Kidney (tissue), 14 donors: ENCODE results near the gene SLC9A8. TPM values are rescaled to one million over a fixed set of nuclear protein-coding genes. Genes with fewer than 3 reads are reported as not detected.

ENCODE experiments used
- DNase-seq, 5 donors: peaks; one replicate each; pipeline ENCODE4 v3.0.0-alpha.2; 2013 to 2020
- FAIRE-seq: peaks from 2 replicates; lab custom pipeline; 2012; peaks lifted over from hg19 to GRCh38; lab: Jason Lieb, UNC
- H3K27ac ChIP-seq, 2 donors: one replicate each; pipeline ENCODE4 v1.7.0; 2013; ENCODE audit warnings: low read depth in 2 of 2, low read length in 2 of 2, inconsistent platforms in 1 of 2
- H3K27me3 ChIP-seq: one replicate; pipeline ENCODE4 v1.7.1; 2013; ENCODE audit warnings: low read length, inconsistent platforms; ENCODE audit not compliant: control insufficient read depth, insufficient read depth
- H3K36me3 ChIP-seq, 3 donors: one replicate each; pipeline versions ENCODE4 v1.7.0 to v1.7.1; 2013; ENCODE audit warnings: low read length in 3 of 3, control low read depth in 1 of 3, inconsistent platforms in 1 of 3; ENCODE audit not compliant: insufficient read depth in 3 of 3, control insufficient read depth in 2 of 3
- H3K4me1 ChIP-seq, 3 donors: one replicate each; pipeline versions ENCODE4 v1.7.0 to v1.7.1; 2013; ENCODE audit warnings: low read length in 3 of 3, inconsistent platforms in 1 of 3, low read depth in 1 of 3; ENCODE audit not compliant: control insufficient read depth in 2 of 3, insufficient read depth in 2 of 3
- H3K4me3 ChIP-seq, 3 donors: one replicate each; pipeline versions ENCODE4 v1.7.0 to v1.8.1; 2013; ENCODE audit warnings: low read length in 3 of 3, control low read depth in 1 of 3, inconsistent platforms in 1 of 3
- H3K9ac ChIP-seq, 3 donors: one replicate each; pipeline versions ENCODE4 v1.7.0 to v1.7.1; 2013; ENCODE audit warnings: low read length in 3 of 3, control low read depth in 1 of 3, inconsistent platforms in 1 of 3
- H3K9me3 ChIP-seq, 3 donors: one replicate each; pipeline versions ENCODE4 v1.7.0 to v1.7.1; 2013; ENCODE audit warnings: low read length in 3 of 3, control low read depth in 1 of 3, inconsistent platforms in 1 of 3; ENCODE audit not compliant: control insufficient read depth in 2 of 3, insufficient read depth in 1 of 3
- intact Hi-C: fragments of 100-400 bp; cut with DNase I; formaldehyde crosslinking; loops from one replicate; pipeline ENCODE4 v1.11.1; 2022
- polyA plus RNA-seq: library from polyadenylated mRNA; stranded (reverse); fragments of 350-450 nt; fragmentation: Illumina TruSeq; extraction: RNeasy Lipid Tissue Mini Kit (QIAGEN cat#74804); gene quantifications from one replicate; pipeline ENCODE4 v1.2.3, GENCODE V29; 2014; ENCODE audit warnings: low read depth, low replicate concordance; ENCODE audit not compliant: insufficient read depth
- total RNA-seq: library from RNA; stranded (reverse); fragmentation: NEBNext Ultra II Directional; extraction: Animal tissue kit (Norgen Biotek cat#: 25700); gene quantifications from one replicate; pipeline ENCODE4 v1.2.1, GENCODE V29; 2021
- TF ChIP-seq, protein P1 (sequence below): IDR thresholded peaks from 3 replicates; pipeline ENCODE4 v1.5.1; 2012; ENCODE audit warnings: mild to moderate bottlenecking, moderate library complexity, borderline replicate concordance; ENCODE audit not compliant: insufficient read depth; ENCODE audit errors: extremely low read depth
- donor health status: control.
- donor health status: control.
- donor health status: control.
- donor health status: control.
- donor health status: control.
- donor health status: DM: yes; HTN: yes; CAD: no.
- donor health status: Normal renal cell carcinoma (clear cell type).

SLC9A8 gene
- total and polyA plus RNA-seq, 2 donors from 2014 or later = 4.5 to 22.4 TPM

DNA sequence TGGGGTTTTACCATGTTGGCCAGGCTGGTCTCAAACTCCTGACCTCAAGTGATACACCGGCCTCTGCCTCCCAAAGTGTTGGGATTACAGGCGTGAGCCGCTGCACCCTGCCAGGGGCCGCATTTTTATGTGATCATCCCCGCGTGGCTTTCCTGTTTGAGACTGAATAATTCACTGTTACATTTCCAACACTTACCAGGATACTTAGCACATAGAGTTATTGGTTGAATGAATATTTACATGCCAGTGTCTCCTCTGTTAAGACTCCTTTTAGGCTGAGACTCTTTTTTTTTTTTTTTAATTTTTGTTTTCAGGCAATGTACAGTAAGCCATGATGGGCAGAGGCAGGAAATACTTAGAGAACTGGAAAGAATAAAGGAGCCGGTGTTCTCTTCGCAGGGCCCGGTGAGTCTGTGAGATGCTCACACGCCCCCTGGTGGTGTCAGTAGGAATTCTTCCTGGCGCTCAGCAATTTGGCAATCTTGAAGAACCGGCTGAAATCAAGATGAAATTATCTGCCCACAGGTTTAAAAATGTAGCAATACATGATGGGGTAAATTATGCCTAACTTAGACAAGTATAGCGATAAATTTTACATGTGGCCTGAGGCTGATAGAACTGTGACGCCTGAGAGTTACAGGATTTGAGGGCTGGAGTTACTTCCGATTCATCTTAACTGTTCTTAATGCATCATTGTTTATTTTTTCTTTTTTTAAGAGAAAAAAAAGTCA is 115.9 kb downstream of the SLC9A8 start:
- H3K4me3 ChIP-seq = no peak overlapping the region
- no peak overlapping the region for H3K27ac ChIP-seq
- intact Hi-C loops = no loop called here
- H3K9ac ChIP-seq = no peak overlapping the region
- H3K27me3 ChIP-seq = no peaks in the 10 kb centered on the region
- FAIRE-seq (no peak), DNase-seq (peak; percentile 83 to 92 (median 87))
- H3K36me3 ChIP-seq = no peaks in the 10 kb centered on the region
- H3K9me3 ChIP-seq = no peaks in the 10 kb centered on the region
- TF ChIP-seq, protein P1, sequence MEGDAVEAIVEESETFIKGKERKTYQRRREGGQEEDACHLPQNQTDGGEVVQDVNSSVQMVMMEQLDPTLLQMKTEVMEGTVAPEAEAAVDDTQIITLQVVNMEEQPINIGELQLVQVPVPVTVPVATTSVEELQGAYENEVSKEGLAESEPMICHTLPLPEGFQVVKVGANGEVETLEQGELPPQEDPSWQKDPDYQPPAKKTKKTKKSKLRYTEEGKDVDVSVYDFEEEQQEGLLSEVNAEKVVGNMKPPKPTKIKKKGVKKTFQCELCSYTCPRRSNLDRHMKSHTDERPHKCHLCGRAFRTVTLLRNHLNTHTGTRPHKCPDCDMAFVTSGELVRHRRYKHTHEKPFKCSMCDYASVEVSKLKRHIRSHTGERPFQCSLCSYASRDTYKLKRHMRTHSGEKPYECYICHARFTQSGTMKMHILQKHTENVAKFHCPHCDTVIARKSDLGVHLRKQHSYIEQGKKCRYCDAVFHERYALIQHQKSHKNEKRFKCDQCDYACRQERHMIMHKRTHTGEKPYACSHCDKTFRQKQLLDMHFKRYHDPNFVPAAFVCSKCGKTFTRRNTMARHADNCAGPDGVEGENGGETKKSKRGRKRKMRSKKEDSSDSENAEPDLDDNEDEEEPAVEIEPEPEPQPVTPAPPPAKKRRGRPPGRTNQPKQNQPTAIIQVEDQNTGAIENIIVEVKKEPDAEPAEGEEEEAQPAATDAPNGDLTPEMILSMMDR = peak; percentile 87
- no peaks in the 10 kb centered on the region for H3K4me1 ChIP-seq

DNA sequence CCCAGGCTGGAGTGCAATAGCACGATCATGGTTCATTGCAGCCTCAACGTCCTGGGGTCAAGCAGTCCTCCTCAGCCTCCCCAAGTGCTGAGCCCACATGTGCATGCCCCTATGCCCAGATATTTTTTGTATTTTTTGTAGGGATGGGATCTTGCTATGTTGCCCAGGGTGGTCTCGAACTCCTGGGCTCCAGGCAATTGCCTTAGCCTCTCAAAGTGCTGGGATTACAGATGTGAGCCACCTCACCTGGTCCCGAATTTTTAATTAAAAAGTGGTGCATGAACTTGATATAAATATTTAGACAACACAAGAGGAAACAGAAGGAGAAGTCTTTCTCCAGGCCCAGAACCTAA is 116.5 kb downstream of the SLC9A8 start:
- FAIRE-seq (no peak), DNase-seq (no peak)
- TF ChIP-seq, protein P1 = no peak
- Histone ChIP-seq H3K27ac (no peak overlapping the region), H3K4me1 (no peaks in the 10 kb centered on the region), H3K4me3 (no peak overlapping the region), H3K27me3 (no peaks in the 10 kb centered on the region), H3K9ac (no peak overlapping the region), H3K9me3 (no peaks in the 10 kb centered on the region), H3K36me3 (no peaks in the 10 kb centered on the region)
- intact Hi-C loops = no loop called here

DNA sequence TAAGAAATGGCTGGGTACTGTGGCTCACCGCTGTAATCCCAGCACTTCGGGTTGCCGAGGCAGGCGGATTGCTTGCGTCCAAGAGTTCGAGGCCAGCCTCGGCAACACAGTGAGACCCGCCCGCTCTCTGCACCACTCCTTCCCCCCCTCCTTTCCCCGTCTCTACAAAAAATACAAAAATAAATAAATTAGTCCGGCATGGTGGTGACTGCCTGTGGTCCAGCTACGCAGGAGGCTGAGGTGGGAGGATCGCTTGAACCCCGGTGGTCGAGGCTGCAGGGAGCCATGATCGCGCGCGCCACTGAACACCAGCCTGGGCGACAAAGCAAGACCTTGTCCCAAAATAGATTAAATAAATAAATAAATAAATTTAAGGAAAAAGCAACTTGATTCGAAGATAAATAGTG is 123.1 kb downstream of the SLC9A8 start:
- Histone ChIP-seq H3K9ac (peak overlapping the region; percentile 13 to 47 (median 46)), H3K4me3 (peak overlapping the region; percentile 60 to 98 (median 69)), H3K4me1 (peaks cover 0 to 24% (median 7%) of the 10 kb centered on the region in 3 donors), H3K27ac (peak overlapping the region; percentile 51 to 78), H3K9me3 (no peaks in the 10 kb centered on the region), H3K36me3 (peaks cover 0 to 3% (median 0%) of the 10 kb centered on the region in 3 donors), H3K27me3 (no peaks in the 10 kb centered on the region)
- TF ChIP-seq, protein P1 = no peak
- intact Hi-C loops = no loop called here
- FAIRE-seq (no peak), DNase-seq (peak in 1 of 5 donors; percentile 85)
